IMR-90 (cell line): Measurements from ENCODE around the gene FAM217B. TPM values are rescaled to one million over a fixed set of nuclear protein-coding genes. Genes with fewer than 3 reads are reported as not detected.

ENCODE experiments used
- ATAC-seq: fragments of 200-7000 bp; cut with Tn5 transposase; 2 replicates; pipeline ENCODE4 v1.9.1; 2020; ENCODE audit warnings: low read depth, mild to moderate bottlenecking, moderate library complexity
- BruUV-seq: library from RNA; stranded (reverse); fragments of 400-500 nt; replicated peaks from 2 replicates; lab custom pipeline; 2021; lab: Mats Ljungman, UMichigan
- CTCF ChIA-PET: fragments of 300-600 bp; formaldehyde crosslinking; extraction: SDS; loops from one replicate; lab custom pipeline; 2021; ENCODE audit warnings: antibody characterized with exemption; lab: Yijun Ruan, JAX
- POLR2A ChIA-PET: fragments of 300-600 bp; sonication (Branson Sonifier 250); formaldehyde crosslinking; loops from one replicate; lab custom pipeline; 2022; ENCODE audit warnings: antibody characterized with exemption; ENCODE audit not compliant: unreplicated experiment; lab: Charles Lee
- DNase-seq: peaks from one replicate; pipeline ENCODE4 v3.0.0; 2013
- H2AFZ ChIP-seq: replicated peaks from 2 replicates; pipeline ENCODE3; 2013; ENCODE audit warnings: low read length, mild to moderate bottlenecking; ENCODE audit not compliant: poor library complexity
- H2AK5ac ChIP-seq: 2 replicates; pipeline ENCODE4 v1.6.1; 2013; ENCODE audit warnings: low read depth, low read length, inconsistent platforms
- H2AK9ac ChIP-seq: replicated peaks from 2 replicates; pipeline ENCODE3; 2013; ENCODE audit warnings: mild to moderate bottlenecking, low read depth, low read length, moderate library complexity; ENCODE audit not compliant: poor library complexity
- H2BK120ac ChIP-seq: 2 replicates; pipeline ENCODE4 v1.6.1; 2013; ENCODE audit warnings: low read depth, low read length, inconsistent platforms
- H2BK15ac ChIP-seq: 3 replicates; pipeline ENCODE4 v1.6.1; 2013; ENCODE audit warnings: low read depth, low read length, inconsistent platforms
- H2BK20ac ChIP-seq: 2 replicates; pipeline ENCODE4 v1.6.1; 2013; ENCODE audit warnings: low read depth, mild to moderate bottlenecking, inconsistent platforms, low read length, moderate library complexity
- H2BK5ac ChIP-seq: 2 replicates; pipeline ENCODE4 v1.6.1; 2013; ENCODE audit warnings: mild to moderate bottlenecking, low read depth, low read length, inconsistent platforms; ENCODE audit not compliant: poor library complexity, severe bottlenecking
- H3K14ac ChIP-seq: replicated peaks from 2 replicates; pipeline ENCODE4 v1.6.1; 2013; ENCODE audit warnings: low read depth, low read length, inconsistent platforms
- H3K18ac ChIP-seq: 2 replicates; pipeline ENCODE4 v1.6.1; 2013; ENCODE audit warnings: low read depth, low read length, control low read depth
- H3K23ac ChIP-seq: 2 replicates; pipeline ENCODE4 v1.6.1; 2013; ENCODE audit warnings: low read depth, low read length, inconsistent platforms
- H3K27ac ChIP-seq: 2 replicates; pipeline ENCODE4 v1.5.1; 2013; ENCODE audit warnings: mild to moderate bottlenecking, control low read depth, low read length; ENCODE audit not compliant: insufficient read depth
- H3K27me3 ChIP-seq: 2 replicates; pipeline ENCODE4 v1.6.1; 2013; ENCODE audit warnings: low read length; ENCODE audit not compliant: control insufficient read depth, insufficient read depth
- H3K36me3 ChIP-seq: 2 replicates; pipeline ENCODE4 v1.6.1; 2013; ENCODE audit warnings: low read length, mixed read lengths; ENCODE audit not compliant: control insufficient read depth, insufficient read depth
- H3K4ac ChIP-seq: 2 replicates; pipeline ENCODE4 v1.6.1; 2013; ENCODE audit warnings: low read depth, low read length, inconsistent platforms
- H3K4me1 ChIP-seq: 2 replicates; pipeline ENCODE4 v1.6.1; 2013; ENCODE audit warnings: low read length, mixed read lengths; ENCODE audit not compliant: control insufficient read depth, insufficient read depth
- H3K4me2 ChIP-seq: 2 replicates; pipeline ENCODE4 v1.6.1; 2013; ENCODE audit warnings: low read depth, mild to moderate bottlenecking, control low read depth, low read length, moderate library complexity
- H3K4me3 ChIP-seq: 2 replicates; pipeline ENCODE4 v1.5.1; 2013; ENCODE audit warnings: low read depth, mild to moderate bottlenecking, control low read depth, low read length, moderate library complexity; ENCODE audit not compliant: insufficient read depth
- H3K56ac ChIP-seq: 2 replicates; pipeline ENCODE4 v1.6.1; 2013; ENCODE audit warnings: low read length, inconsistent platforms; ENCODE audit not compliant: insufficient read depth; ENCODE audit errors: extremely low read depth
- H3K79me1 ChIP-seq, 2 experiments: 2 replicates each; pipeline ENCODE4 v1.6.1; 2013; ENCODE audit warnings: low read length in 2 of 2, inconsistent platforms in 1 of 2, low read depth in 1 of 2
- H3K9ac ChIP-seq: 2 replicates; pipeline ENCODE4 v1.6.1; 2013; ENCODE audit warnings: low read depth, low read length, control low read depth
- H3K9me1 ChIP-seq: 2 replicates; pipeline ENCODE4 v1.6.1; 2013; ENCODE audit warnings: low read length, inconsistent platforms; ENCODE audit not compliant: insufficient read depth
- H3K9me3 ChIP-seq: 2 replicates; pipeline ENCODE4 v1.6.1; 2013; ENCODE audit warnings: low read length; ENCODE audit not compliant: control insufficient read depth, insufficient read depth
- H4K20me1 ChIP-seq: 2 replicates; pipeline ENCODE4 v1.6.1; 2013; ENCODE audit warnings: low read length, inconsistent platforms; ENCODE audit not compliant: insufficient read depth
- H4K5ac ChIP-seq: 2 replicates; pipeline ENCODE4 v1.6.1; 2013; ENCODE audit warnings: mild to moderate bottlenecking, low read depth, low read length, control low read depth
- H4K8ac ChIP-seq, 2 experiments: 2 replicates each; pipeline ENCODE4 v1.6.1; 2013; ENCODE audit warnings: low read depth in 2 of 2, low read length in 2 of 2, control low read depth in 1 of 2, inconsistent platforms in 1 of 2
- H4K91ac ChIP-seq: 2 replicates; pipeline ENCODE4 v1.6.1; 2013; ENCODE audit warnings: low read depth, low read length, inconsistent platforms; ENCODE audit not compliant: insufficient read depth
- BHLHE40 ChIP-seq: fragments of 150-350 bp; IDR thresholded peaks from 2 replicates; pipeline ENCODE4 v1.6.1; 2016; ENCODE audit warnings: mild to moderate bottlenecking, low read depth, low read length
- CHD1 ChIP-seq: IDR thresholded peaks from 2 replicates; pipeline ENCODE4 v1.6.1; 2012; ENCODE audit warnings: low read depth, low read length, improper control_type of control experiment
- CTCF ChIP-seq: conservative IDR thresholded peaks from 2 replicates; pipeline ENCODE4 v1.5.1; 2012; ENCODE audit warnings: mild to moderate bottlenecking, low read depth, low read length, improper control_type of control experiment
- MXI1 ChIP-seq: IDR thresholded peaks from 2 replicates; pipeline ENCODE4 v1.6.1; 2012; ENCODE audit warnings: low read depth, mild to moderate bottlenecking, low read length, moderate library complexity, borderline replicate concordance
- POLR2A ChIP-seq: IDR thresholded peaks from 2 replicates; pipeline ENCODE4 v1.6.1; 2012; ENCODE audit warnings: mild to moderate bottlenecking, low read depth, low read length
- RAD21 ChIP-seq: IDR thresholded peaks from 2 replicates; pipeline ENCODE4 v1.6.1; 2012; ENCODE audit warnings: low read length, improper control_type of control experiment
- RCOR1 ChIP-seq: IDR thresholded peaks from 2 replicates; pipeline ENCODE4 v1.6.1; 2012; ENCODE audit warnings: mild to moderate bottlenecking, low read length, improper control_type of control experiment; ENCODE audit not compliant: insufficient replicate concordance
- RFX5 ChIP-seq: IDR thresholded peaks from 2 replicates; pipeline ENCODE4 v1.8.0; 2012; ENCODE audit warnings: low read depth, mild to moderate bottlenecking, low read length, moderate library complexity
- SMC3 ChIP-seq: fragments of 150-350 bp; IDR thresholded peaks from 2 replicates; pipeline ENCODE4 v1.6.1; 2016; ENCODE audit warnings: low read depth, mild to moderate bottlenecking, antibody characterized with exemption, low read length, moderate library complexity
- WGBS, 2 experiments: methylation state at CpG; one replicate each; pipeline versions ENCODE4 v1.1.5 to v1.1.7; 2013; ENCODE audit warnings: missing lambda C conversion rate in 2 of 2; ENCODE audit not compliant: insufficient read length in 1 of 2; ENCODE audit errors: extremely low coverage in 2 of 2; 5-methylcytosine and 5-hydroxymethylcytosine counted together
- dilution Hi-C: fragments of 300-500 bp; cut with HindIII; formaldehyde crosslinking; loops from one replicate; pipeline ENCODE4 v1.14.3; 2018; ENCODE audit warnings: low sequenced_read_pairs; ENCODE audit not compliant: unreplicated experiment
- in situ Hi-C: fragments of 300-500 bp; cut with MboI; formaldehyde crosslinking; loops from 3 replicates; pipeline ENCODE4 v1.14.3; 2019; ENCODE audit warnings: low sequenced_read_pairs, inconsistent platforms, mixed read lengths
- intact Hi-C: fragments of 100-400 bp; cut with micrococcal nuclease; formaldehyde crosslinking; loops from 2 replicates; pipeline ENCODE4 v1.10.0; 2022
- polyA plus RNA-seq, 3 experiments: library from polyadenylated mRNA; depleted of rRNA; stranded (reverse); fragments of >200 nt; gene quantifications; 2 replicates each; pipeline ENCODE4 v1.2.3, GENCODE V29; 2012; ENCODE audit warnings: low replicate concordance in 1 of 3
- total RNA-seq: library from RNA; depleted of rRNA; stranded (reverse); fragments of >200 nt; gene quantifications from 2 replicates; pipeline ENCODE4 v1.2.3, GENCODE V29; 2012

Gene FAM217B
- total and polyA plus RNA-seq, 2 of the 4 experiments (the other 2 are of a cell fraction): 3.0 to 3.9 TPM

- ATAC-seq: no peak
- Histone ChIP-seq H3K27ac (no peak overlapping the region), H2AK9ac (no peak overlapping the region), H3K9me1 (no peaks in the 10 kb centered on the region), H3K4ac (no peak overlapping the region), H3K23ac (no peak overlapping the region), H2BK20ac (no peak overlapping the region), H4K91ac (no peak overlapping the region), H2AFZ (no peak overlapping the region), H3K79me1 (no peaks in the 10 kb centered on the region), H2BK15ac (no peak overlapping the region), H3K9me3 (no peaks in the 10 kb centered on the region), H4K5ac (no peak overlapping the region), H3K14ac (no peak overlapping the region), H4K20me1 (no peaks in the 10 kb centered on the region), H3K9ac (no peak overlapping the region), H3K56ac (no peak overlapping the region), H3K27me3 (peaks cover 12% of the 10 kb centered on the region; the same call in 1 of the 2 replicates), H3K36me3 (no peaks in the 10 kb centered on the region), H4K8ac (no peak overlapping the region), H2BK5ac (no peak overlapping the region), H3K18ac (no peak overlapping the region), H2BK120ac (no peak overlapping the region), H3K4me3 (no peak overlapping the region), H3K4me1 (no peaks in the 10 kb centered on the region), H2AK5ac (no peak overlapping the region), H3K4me2 (no peak overlapping the region; the same call in 1 of the 2 replicates)
- 18% methylated on average over 5 of the region's 18 CpGs; no CpG with 5 or more reads in 1 of the 2 experiments for WGBS, 2 experiments
- no peak for DNase-seq
- ChIA-PET CTCF (interaction anchor here (0.6 kb wide), 1 partner anchor 1259 kb away, joined by 3 read pairs; no protein-coding TSS in a partner anchor), POLR2A (interaction anchor here (0.6 kb wide), 1 partner anchor 54 kb away, joined by 3 read pairs; the partner anchor contains the start of genes FAM217B and PPP1R3D)
- intact Hi-C loops (no loop called here), dilution Hi-C loops (no loop called here), in situ Hi-C loops (no loop called here)
- no peak for TF ChIP-seq RFX5
- TF ChIP-seq POLR2A: no peak
- TF ChIP-seq CTCF: no peak
- no peak for TF ChIP-seq MXI1
- no peak for TF ChIP-seq RCOR1
- TF ChIP-seq CHD1: no peak
- TF ChIP-seq SMC3: no peak
- TF ChIP-seq RAD21: no peak
- no peak for TF ChIP-seq BHLHE40
- no TSS peak for BruUV-seq
These were observed 53.7 kb downstream of the FAM217B start for GRCh38 chr20:59993736-59994430.
